ENCODE results near the gene ADGRV1.
A peak's percentile ranks its signal among the peaks of the same experiment; 100 is the strongest.
"Not testable (repeated sequence)": the region's sequence is repeated elsewhere in the genome, so short reads cannot be mapped to it uniquely, and the experiment has no call there.

Gene ADGRV1

DNA sequence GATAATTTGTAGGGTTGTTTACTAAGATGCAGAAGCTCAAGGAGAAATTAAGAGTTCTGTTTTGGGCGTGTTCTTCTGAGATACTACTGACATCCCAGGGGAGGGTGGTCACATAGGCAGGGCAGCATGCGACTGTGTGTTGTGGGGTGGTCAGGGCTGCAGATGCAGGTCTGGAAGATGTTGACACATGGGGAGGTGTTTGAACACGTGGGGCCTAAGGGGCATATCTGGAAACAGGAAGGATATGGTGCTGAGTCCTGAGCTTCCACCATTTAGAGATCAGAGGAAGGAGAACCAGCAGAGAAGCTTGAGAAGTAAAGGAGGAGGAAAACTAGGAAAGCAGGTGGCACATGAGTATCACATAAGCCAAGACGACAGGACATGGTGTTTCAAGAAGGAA, 228.2 kb downstream of the ADGRV1 start:
- TF ChIP-seq, protein P1, sequence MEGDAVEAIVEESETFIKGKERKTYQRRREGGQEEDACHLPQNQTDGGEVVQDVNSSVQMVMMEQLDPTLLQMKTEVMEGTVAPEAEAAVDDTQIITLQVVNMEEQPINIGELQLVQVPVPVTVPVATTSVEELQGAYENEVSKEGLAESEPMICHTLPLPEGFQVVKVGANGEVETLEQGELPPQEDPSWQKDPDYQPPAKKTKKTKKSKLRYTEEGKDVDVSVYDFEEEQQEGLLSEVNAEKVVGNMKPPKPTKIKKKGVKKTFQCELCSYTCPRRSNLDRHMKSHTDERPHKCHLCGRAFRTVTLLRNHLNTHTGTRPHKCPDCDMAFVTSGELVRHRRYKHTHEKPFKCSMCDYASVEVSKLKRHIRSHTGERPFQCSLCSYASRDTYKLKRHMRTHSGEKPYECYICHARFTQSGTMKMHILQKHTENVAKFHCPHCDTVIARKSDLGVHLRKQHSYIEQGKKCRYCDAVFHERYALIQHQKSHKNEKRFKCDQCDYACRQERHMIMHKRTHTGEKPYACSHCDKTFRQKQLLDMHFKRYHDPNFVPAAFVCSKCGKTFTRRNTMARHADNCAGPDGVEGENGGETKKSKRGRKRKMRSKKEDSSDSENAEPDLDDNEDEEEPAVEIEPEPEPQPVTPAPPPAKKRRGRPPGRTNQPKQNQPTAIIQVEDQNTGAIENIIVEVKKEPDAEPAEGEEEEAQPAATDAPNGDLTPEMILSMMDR (IDR thresholded peaks at IDR 0.05; ENCODE audit: low read length, missing control alignments): no peak
- no peak overlapping the region for H3K4me3 ChIP-seq (replicated peaks; ENCODE audit: low read depth, low read length)
- DNase-seq (ENCODE audit: low read depth): no peak

DNA sequence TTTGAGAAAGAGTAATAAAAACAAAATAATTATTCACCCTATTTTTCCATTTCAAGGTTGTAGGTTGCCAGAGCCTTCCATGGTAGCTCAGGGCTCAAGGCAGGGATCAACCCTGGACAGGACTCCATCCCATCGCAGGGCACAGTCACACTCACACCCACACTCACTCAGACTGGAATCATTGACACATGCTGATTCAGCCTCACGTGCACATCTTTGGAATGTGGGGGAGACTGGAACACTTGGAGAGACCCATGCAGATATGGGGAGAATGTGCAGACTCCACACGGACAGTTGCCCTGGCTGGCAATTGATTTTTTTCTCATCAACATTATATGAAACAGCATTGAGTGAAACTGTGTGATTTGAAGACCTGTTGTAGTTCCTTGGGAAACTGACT, 234.1 kb downstream of the ADGRV1 start:
- TF ChIP-seq, protein P1 (IDR thresholded peaks at IDR 0.05; ENCODE audit: low read length, missing control alignments): no peak
- DNase-seq (ENCODE audit: low read depth): peak; percentile 44
- H3K4me3 ChIP-seq (replicated peaks; ENCODE audit: low read depth, low read length): no peak overlapping the region

DNA sequence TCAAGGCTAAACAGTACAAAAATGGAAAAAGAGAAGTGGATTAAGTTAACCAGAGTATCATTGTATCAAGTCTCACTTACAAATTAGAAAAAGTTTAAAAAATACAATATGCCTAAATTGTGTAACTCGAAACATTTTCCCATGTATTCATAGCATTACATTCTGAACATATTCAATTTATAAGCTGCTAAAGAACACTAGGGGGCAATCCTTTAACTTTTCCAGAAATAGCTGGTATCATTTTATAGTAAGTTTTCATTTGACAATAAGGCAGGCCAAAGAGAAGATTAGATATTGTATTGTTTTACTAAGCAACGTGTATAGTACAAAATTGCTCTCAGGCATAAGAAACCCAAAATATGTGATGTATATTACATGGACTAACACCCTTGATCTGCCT, 234.6 kb downstream of the ADGRV1 start:
- no peak overlapping the region for H3K4me3 ChIP-seq (replicated peaks; ENCODE audit: low read depth, low read length)
- DNase-seq (ENCODE audit: low read depth): no peak
- TF ChIP-seq, protein P1 (IDR thresholded peaks at IDR 0.05; ENCODE audit: low read length, missing control alignments): peak; percentile 26

DNA sequence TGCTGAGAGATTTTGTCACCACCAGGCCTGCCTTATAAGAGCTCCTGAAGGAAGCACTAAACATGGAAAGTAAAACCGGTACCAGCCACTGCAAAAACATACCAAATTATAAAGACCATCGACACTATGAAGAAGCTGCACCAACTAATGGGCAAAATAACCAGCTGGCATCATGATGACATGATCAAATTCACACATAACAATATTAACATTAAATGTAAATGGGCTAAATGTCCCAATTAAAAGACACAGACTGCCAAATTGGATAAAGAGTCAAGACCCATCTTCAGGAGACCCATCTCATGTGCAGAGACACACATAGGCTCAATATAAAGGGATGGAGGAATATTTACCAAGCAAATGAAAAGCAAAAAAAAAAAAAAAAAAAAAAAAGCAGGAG, 238.3 kb downstream of the ADGRV1 start:
- not testable (repeated sequence) for DNase-seq (ENCODE audit: low read depth); H3K4me3 ChIP-seq (replicated peaks; ENCODE audit: low read depth, low read length)

DNA sequence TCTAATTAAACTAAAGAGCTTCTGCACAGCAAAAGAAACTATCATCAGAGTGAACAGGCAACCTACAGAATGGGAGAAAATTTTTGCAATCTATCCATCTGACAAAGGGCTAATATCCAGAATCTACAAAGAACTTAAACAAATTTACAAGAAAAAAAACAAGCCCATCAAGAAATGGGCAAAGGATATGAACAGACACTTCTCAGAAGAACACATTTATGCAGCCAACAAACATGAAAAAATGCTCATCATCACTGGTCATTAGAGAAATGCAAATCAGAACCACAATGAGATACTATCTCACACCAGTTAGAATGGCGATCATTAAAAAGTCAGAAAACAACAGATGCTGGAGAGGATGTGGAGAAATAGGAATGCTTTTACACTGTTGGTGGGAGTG, 241.5 kb downstream of the ADGRV1 start:
- DNase-seq (ENCODE audit: low read depth); H3K4me3 ChIP-seq (replicated peaks; ENCODE audit: low read depth, low read length): not testable (repeated sequence)

DNA sequence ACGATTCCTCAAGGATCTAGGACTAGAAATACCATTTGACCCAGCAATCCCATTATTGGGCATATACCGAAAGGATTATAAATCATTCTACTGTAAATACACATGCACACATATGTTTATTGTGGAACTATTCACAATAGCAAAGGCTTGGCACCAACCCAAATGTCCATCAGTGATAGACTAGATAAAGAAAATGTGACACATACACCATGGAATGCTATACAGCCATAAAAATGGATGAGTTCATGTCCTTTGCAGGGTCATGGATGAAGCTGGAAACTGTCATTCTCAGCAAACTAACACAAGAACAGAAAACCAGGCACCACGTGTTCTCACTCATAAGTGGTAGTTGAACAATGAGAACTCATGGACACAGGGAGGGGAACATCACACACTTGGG, 241.9 kb downstream of the ADGRV1 start:
- H3K4me3 ChIP-seq (replicated peaks; ENCODE audit: low read depth, low read length); DNase-seq (ENCODE audit: low read depth): not testable (repeated sequence)

DNA sequence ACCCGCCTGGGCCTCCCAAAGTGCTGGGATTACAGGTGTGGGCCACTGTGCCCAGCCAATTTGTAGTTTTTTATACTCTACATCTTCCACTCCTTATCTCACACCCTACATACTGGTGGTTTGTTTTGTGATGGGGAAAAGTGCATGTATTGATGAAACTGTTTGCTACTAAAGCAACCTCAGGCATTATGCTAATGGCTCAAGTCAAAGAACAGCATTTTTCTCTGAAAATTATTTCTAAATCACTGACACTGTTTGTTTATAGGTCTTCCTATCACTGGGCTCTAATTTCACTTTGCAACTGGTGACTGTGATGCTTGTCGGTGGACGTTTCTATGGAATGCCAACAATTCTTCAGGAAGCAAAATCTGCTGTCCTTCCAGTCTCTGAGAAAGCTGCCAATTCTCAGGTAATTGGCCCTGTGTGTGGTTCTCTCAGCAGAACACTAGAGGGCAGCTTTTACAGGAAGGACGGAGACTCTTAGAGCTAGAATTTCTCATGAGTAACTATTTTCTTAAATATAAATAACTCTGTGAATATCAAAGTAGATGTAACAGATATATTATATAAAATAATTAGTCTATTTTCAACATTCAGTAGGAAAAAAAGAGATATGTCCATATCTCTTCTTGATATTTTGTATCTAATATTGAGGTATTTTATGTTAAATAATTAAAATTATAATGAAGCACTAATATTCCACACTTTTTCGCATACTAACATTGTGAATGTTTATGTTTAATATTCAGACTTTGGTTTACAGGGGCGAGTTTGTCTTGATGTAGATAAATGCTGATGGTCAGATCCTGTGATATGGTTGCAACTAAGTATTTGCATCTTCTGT, 244.1 kb downstream of the ADGRV1 start:
- TF ChIP-seq, protein P1 (IDR thresholded peaks at IDR 0.05; ENCODE audit: low read length, missing control alignments): peak; percentile 90
- DNase-seq (ENCODE audit: low read depth): peak; percentile 48
- no peak overlapping the region for H3K4me3 ChIP-seq (replicated peaks; ENCODE audit: low read depth, low read length)

DNA sequence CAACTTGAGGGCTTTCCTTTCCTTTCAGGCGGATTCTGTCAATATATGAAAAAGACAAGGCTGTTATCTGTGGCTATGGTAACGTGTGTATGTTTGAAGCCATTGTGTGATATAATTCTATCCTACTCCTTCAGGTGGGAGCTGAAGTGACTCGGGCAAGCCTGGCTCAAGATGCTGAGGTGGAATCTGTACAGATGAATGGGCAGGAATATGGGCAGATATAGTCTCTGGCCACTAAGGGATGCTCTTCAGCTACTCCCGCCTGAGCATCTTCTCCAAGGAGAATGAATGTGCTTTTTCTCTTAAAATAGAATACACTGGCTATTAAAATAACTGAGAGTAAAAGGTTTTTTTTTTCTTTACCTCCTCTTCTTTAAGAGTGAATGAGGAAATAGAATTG, 244.8 kb downstream of the ADGRV1 start:
- DNase-seq (ENCODE audit: low read depth): no peak
- no peak overlapping the region for H3K4me3 ChIP-seq (replicated peaks; ENCODE audit: low read depth, low read length)
- TF ChIP-seq, protein P1 (IDR thresholded peaks at IDR 0.05; ENCODE audit: low read length, missing control alignments): no peak

Data from fibroblast of pulmonary artery (primary cell).